Subcutaneous adipose tissue (tissue), 4 donors: ENCODE measurements around the gene ALPK3. TPM values are rescaled to one million over a fixed set of nuclear protein-coding genes. Genes with fewer than 3 reads are reported as not detected.

Source experiments
- total RNA-seq, 4 donors: library from RNA; depleted of rRNA; stranded (reverse); fragments of >200 nt; gene quantifications; one replicate each; pipeline ENCODE4 v1.1.0, GENCODE V29; 2016
- TF ChIP-seq, protein P1 (sequence below): fragments of 450-650 bp; IDR thresholded peaks from one replicate; pipeline ENCODE4 v1.5.1; 2016; ENCODE audit warnings: low read depth, mild to moderate bottlenecking, control low read depth, antibody characterized with exemption, moderate library complexity

ALPK3 gene
- total RNA-seq, 4 donors from 2014 or later: 3.3 to 70.3 (median 8.1) TPM

DNA sequence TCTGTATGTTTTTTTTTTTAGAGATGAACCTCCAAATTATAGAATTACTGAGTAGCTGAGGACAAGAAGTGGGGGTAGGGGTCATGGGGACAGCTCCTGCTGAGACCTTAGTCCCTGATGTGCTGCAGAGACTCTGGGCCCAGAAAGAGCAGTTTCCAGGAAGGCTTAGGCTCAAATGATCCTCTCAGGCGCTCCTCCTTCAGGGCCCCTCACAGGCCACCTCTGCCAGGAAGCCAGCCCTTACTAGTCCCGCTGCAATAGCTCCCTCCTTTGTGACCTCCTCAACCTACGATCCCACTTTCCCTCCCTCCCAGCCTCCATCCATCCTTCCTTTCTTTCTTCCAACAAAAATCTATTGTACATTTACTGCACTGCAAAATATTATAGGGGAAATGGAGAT, 91.9 kb downstream of the ALPK3 start:
- TF ChIP-seq, protein P1, sequence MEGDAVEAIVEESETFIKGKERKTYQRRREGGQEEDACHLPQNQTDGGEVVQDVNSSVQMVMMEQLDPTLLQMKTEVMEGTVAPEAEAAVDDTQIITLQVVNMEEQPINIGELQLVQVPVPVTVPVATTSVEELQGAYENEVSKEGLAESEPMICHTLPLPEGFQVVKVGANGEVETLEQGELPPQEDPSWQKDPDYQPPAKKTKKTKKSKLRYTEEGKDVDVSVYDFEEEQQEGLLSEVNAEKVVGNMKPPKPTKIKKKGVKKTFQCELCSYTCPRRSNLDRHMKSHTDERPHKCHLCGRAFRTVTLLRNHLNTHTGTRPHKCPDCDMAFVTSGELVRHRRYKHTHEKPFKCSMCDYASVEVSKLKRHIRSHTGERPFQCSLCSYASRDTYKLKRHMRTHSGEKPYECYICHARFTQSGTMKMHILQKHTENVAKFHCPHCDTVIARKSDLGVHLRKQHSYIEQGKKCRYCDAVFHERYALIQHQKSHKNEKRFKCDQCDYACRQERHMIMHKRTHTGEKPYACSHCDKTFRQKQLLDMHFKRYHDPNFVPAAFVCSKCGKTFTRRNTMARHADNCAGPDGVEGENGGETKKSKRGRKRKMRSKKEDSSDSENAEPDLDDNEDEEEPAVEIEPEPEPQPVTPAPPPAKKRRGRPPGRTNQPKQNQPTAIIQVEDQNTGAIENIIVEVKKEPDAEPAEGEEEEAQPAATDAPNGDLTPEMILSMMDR: no peak

DNA sequence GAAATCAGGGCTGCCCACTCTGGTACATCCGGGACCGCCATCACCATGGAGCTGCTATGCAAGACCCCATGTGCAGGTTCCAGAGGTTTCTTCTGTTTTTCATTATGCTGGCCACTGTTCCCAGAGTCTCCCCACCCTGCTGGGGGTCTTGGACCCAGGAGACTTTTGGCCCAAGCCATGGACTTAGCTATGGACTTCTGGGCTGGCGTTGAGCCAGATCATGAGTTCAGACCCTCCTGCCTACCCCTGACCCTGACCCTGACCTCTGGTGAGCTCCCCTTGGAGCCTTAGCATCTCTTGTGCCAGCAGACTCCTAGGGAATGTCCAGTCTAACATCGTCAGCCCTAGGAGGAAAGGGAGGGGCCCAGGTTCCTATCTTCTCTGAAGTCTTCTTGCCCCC, 92.6 kb downstream of the ALPK3 start:
- TF ChIP-seq, protein P1: no peak

DNA sequence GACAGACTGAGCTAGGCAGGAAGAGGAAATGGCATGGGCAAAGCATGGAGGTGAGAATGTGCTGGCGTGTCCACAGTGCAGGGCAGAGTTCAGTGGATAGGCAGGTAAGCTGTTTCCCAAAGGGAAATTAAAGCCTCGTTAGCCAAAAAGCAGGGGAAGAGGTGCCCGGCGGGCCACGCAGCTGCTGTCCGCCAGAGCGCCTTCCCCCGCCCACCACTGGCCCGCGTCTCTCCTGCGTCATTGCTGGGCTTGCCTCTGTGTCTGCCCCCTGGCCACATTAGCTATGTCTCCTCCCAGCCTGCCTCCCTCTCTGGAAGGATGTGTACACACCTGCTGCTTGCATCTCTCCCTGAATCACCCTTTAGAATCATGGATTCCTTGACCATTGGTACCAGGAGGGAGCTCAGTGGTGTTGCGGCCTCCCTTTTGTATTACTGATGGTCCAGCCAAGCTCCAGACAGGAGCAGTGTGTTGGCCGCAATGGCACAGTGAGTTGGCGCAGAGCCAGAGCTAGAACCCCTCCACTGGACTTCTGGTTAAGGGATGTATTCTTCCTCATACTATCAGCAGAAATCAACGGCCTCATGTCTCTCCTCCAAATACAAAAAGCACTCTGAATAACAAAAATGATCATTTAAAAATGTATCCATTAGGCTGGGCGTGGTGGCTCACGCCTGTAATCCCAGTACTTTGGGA, 93.9 kb downstream of the ALPK3 start:
- TF ChIP-seq, protein P1: no peak

DNA sequence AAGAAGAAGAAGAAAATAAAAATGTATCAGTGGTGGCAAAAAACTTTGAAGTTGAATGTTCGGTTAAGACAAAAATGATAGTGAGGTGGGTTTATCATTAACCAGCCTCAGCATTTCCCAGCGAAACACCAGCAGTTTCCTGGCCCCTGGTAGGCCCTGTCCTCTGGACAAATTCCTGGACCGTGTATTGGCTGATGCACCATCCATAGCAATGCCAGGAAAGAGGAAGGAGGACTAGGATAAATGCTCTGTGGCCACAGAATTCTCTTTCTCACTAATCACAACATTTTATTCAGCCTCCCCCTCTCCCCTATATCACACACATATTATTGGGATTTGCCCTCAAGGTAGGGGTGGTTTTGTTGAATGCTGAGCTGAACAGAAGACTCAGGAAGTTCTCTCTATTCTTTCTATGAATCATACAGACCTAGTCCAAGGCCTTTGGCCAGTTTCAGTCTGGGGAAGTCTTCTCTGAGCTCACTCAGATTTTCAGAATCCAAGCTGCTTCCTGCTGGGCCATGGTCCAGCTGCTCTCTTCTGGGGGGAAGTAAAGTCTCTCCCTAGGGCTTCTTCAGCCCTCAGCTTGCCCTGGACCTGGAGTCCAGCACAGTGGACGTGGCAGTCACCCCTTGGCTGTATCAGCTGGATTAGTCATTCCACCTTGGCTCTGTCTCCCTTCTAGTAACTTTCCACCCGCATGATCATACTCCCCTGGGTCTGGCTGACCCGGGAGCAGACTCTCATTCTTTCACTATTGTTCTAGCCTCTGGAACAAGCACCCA, 94.9 kb downstream of the ALPK3 start:
- TF ChIP-seq, protein P1: no peak

DNA sequence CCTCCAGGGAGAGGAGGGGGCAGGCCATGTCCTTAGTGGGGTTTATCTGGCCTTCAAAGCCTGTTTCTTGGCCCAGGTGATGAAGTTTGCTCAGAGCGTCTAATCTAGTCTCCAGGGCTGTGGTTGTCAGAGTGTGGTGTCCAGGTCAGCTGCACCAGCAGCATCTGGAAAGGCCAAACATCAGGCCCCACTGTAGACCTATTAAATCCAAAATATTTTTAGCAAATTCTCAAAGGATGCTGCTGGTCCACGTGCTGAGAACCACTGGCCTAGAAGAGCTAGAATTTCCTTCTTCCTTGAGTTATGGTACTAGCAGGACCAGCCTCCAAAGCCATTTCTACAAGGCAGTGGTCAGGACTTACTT, 96.2 kb downstream of the ALPK3 start:
- TF ChIP-seq, protein P1: no peak

DNA sequence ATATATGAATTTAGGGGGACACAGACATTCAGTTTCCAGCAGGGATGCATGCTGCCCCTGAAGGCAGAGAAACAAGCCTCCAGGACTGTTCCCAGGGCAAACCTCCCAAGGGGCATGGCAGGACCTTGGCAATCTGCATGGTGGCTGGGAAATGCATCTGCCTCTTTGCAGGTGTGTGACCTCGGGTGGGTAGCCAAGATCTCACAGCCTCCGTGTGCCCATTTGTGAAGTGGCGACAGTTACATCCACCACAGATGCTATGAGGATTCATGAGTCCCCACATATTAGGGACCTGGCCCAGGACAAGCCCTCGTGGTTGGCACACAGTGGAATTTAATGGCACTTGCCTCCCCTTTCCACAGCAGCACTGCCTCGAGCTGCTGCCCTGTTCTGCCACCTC, 97.2 kb downstream of the ALPK3 start:
- TF ChIP-seq, protein P1: no peak

DNA sequence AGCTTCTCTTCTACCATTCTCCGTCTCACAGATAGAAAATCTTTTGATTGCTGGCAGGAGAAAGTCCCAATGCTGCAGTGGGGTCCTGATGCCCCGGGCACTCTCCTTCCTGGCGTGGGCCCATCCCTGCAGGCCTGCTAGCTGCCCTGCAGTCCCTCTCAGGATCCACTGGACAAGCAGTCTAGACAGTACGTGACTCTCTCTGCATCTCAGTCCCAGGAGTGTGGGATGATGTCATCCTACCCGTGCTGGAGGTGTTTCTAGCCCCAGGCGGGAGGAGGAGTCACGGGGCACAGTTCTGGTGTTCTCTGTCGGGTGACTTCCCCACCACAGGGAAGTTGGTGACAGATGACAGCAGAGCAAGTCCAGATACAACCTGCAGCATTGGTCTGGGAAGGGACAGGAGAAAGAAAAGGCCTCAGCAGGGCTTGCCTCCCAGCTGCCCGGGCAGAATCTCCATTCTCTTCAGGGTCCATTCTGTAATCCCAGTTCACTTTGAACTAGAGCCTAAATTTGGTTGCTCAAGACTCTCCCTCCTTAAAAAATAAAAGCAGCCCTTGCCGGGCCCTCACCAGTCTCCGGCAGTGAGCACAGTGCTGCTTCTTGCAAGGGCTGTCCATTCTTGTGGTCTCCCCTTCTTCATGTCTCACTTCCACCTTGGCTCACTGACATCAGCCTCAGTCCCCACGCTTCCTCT, 97.9 kb downstream of the ALPK3 start:
- TF ChIP-seq, protein P1: no peak
